MM.1S (cell line): Measurements from ENCODE around the gene RPS16.

Experiments
- CTCF ChIP-seq: fragments of 300-600 bp; sonication (generic); IDR thresholded peaks from 2 replicates; pipeline ENCODE4 v1.5.1; 2016; ENCODE audit warnings: antibody characterized with exemption, low read length, mixed read lengths
- EZH2 ChIP-seq: fragments of 300-600 bp; sonication (generic); optimal IDR thresholded peaks from 2 replicates; pipeline ENCODE3; 2017; ENCODE audit warnings: low read depth, mild to moderate bottlenecking, antibody characterized with exemption, low read length, mixed read lengths
- EZH2phosphoT487 ChIP-seq: fragments of 300-600 bp; sonication (generic); IDR thresholded peaks from 2 replicates; pipeline ENCODE4 v1.6.1; 2018; ENCODE audit warnings: antibody characterized with exemption, low read length

DNA sequence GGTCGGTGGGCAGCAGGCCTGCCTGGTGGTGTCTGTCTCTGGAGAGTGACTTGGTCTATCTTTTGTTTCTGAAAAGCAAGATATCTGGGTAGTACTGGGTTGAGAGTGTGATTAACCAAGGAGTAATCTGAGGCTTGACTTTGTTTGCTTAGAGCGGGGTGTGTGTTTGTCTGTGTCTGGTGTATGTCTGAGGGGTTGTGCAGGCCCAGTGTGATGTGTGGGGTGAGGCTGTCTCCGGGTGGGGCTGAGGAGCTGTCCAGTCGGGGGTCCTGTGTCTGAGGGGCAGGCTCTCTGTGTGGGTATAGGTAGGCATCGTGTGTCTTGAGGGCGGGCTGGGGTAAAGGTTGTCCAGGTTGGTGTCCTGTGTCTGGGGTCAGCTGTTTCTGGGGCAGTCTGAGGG lies 33.8 kb upstream of the RPS16 start:
- TF ChIP-seq CTCF (no peak), EZH2 (no peak), EZH2phosphoT487 (no peak)
